Astrocyte of the cerebellum (primary cell): ENCODE measurements around the gene ATP5F1A.
"Not testable (repeated sequence)": the region's sequence is repeated elsewhere in the genome, so short reads cannot be mapped to it uniquely, and the experiment has no call there.

Source experiments
- DNase-seq: peaks from one replicate; pipeline ENCODE4 v3.0.0-alpha.2; 2011; ENCODE audit warnings: low read depth
- H3K4me3 ChIP-seq: 2 replicates; pipeline ENCODE4 v1.5.1; 2011; ENCODE audit warnings: mild to moderate bottlenecking, low read depth, low read length, moderate library complexity
- in situ Hi-C: cut with HindIII; loops from 2 replicates; pipeline ENCODE4 v1.10.0; 2017; ENCODE audit warnings: low sequenced_read_pairs
- TF ChIP-seq, protein P1 (sequence below): IDR thresholded peaks from 2 replicates; pipeline ENCODE4 v1.5.1; 2012; ENCODE audit warnings: low read length, low read depth, moderate library complexity, mild to moderate bottlenecking; ENCODE audit errors: missing control alignments

The ATP5F1A gene

GRCh38 chr18:46097431-46097800 is 680 bp downstream of the ATP5F1A start:
- TF ChIP-seq, protein P1, sequence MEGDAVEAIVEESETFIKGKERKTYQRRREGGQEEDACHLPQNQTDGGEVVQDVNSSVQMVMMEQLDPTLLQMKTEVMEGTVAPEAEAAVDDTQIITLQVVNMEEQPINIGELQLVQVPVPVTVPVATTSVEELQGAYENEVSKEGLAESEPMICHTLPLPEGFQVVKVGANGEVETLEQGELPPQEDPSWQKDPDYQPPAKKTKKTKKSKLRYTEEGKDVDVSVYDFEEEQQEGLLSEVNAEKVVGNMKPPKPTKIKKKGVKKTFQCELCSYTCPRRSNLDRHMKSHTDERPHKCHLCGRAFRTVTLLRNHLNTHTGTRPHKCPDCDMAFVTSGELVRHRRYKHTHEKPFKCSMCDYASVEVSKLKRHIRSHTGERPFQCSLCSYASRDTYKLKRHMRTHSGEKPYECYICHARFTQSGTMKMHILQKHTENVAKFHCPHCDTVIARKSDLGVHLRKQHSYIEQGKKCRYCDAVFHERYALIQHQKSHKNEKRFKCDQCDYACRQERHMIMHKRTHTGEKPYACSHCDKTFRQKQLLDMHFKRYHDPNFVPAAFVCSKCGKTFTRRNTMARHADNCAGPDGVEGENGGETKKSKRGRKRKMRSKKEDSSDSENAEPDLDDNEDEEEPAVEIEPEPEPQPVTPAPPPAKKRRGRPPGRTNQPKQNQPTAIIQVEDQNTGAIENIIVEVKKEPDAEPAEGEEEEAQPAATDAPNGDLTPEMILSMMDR = no peak

DNA sequence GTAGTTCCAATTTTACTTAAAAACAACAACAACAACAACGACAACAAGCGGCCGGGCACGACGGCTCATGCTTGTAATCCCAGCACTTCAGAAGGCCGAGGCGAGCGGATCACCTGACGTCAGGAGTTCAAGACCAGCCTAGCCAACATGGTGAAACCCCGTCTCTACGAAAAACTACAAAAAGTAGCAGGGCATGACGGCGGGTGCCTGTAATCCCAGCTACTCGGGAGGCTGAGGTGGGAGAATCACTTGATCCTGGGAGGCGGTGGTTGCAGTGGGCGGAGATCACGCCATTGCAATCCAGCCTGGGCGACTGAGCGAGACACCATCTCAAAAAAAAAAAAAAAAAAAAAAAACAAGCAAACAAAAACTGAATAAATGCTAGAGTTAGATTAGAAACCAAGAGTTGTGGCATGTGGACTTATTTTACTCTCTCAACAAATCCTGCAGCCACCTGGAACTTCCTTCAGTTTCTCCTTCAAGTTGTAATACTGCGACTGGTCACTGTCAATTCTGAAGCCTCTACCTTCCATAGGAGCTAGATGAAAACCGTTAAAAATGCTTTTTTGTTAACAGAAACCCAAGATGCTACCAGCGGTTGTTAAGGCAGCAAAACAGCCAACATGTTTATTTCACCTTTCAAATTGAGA is 1.3 kb downstream of the ATP5F1A start:
- DNase-seq = no peak
- in situ Hi-C loops = no loop called here
- TF ChIP-seq, protein P1 = no peak
- peak overlapping the region; percentile 78 for H3K4me3 ChIP-seq

More at GRCh38 chr18:46097431-46097800, 680 bp downstream of the ATP5F1A start:
- H3K4me3 ChIP-seq = peak overlapping the region; percentile 78
- in situ Hi-C loops = no loop called here
- DNase-seq = no peak

- in situ Hi-C loops = no loop called here
- DNase-seq = no peak
- peak overlapping the region; percentile 78 for H3K4me3 ChIP-seq
- TF ChIP-seq, protein P1 = no peak
These were observed 2.6 kb downstream of the ATP5F1A start for GRCh38 chr18:46095532-46095931.

DNA sequence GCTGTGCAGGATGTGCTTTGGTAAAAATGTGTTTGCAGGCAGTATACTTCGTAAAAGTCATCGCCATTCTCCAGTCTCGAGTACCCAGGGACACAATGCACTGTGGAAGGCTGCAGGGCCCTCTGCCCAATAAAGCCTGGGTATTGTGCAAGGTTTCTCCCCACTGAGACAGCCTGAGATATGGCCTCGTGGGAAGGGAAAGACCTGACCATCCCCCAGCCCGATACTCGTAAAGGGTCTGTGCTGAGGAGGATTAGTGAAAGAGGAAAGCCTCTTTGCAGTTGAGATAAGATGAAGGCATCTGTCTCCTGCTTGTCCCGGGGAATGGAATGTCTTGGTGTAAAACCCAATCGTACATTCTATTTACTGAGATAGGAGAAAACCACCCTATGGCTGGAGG is 9.6 kb downstream of the ATP5F1A start:
- in situ Hi-C loops, H3K4me3 ChIP-seq, DNase-seq: not testable (repeated sequence)

DNA sequence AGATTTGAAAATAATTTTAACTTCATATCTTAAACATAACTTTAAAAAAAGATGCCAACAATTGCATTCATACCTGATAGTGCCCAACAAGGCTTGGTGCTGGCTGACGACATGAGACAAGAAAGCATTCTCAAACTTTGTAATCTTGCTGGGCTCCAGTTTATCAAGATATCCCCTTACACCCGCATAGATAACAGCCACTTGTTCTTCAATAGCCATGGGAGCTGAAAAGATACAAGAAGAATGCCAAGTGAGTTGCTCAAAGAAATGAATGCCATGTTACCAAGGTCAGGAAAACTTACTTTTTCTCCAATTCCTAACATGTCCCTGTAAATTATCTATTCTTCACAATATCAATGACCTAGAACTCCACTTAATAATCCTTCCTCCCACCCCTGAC is 13.7 kb downstream of the ATP5F1A start:
- no peak overlapping the region for H3K4me3 ChIP-seq
- no peak for DNase-seq
- TF ChIP-seq, protein P1 = no peak
- in situ Hi-C loops = no loop called here

DNA sequence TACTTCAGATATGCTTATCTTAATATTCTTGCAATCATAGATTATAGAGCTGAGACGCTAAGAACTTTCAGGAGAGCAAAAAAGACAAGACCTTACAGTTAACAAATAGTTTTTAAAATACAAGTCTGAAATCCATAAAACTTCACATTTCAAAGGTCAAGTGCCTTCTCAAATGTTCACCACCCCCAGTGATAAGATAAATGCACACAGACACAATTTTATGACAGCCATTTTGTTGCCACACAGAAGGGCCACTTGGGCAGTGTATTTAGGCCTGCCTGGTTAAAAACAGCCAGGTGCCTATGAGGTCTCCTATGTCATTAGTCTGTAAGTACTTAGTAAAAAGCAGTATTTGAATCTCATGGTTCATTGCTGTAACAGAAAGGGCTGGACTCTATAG is 17.9 kb downstream of the ATP5F1A start:
- no peak overlapping the region for H3K4me3 ChIP-seq
- TF ChIP-seq, protein P1 = no peak
- in situ Hi-C loops = no loop called here
- DNase-seq = no peak

DNA sequence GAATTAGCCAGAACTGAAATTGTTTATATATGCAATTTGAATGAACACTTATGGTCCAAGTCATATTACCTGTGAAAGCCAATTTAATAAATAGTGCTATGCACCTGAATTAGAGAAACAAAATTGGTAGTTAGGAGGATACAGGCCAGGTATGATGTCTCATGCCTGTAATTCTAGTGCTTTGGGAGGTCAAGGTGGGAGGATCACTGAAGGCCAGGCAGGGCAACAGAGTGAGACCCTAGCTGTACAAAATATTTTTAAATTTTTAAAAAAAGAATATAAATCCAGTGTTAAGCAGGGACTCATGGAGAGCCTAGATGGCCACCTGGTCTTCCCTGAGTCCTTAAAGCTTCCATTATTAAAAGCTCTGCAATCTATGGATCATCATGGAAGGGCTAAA is 18.8 kb downstream of the ATP5F1A start:
- TF ChIP-seq, protein P1 = no peak
- no peak for DNase-seq
- in situ Hi-C loops = no loop called here
- H3K4me3 ChIP-seq = no peak overlapping the region
